ENCODE measurements around the gene MGMT. TPM values are rescaled to one million over a fixed set of nuclear protein-coding genes. Genes with fewer than 3 reads are reported as not detected.

Gene MGMT
- total RNA-seq, 3 donors from 2014 or later = 34.1 to 57.8 (median 46.7) TPM

GRCh38 chr10:129764011-129764900 is 297.2 kb downstream of the MGMT start:
- peak; percentile 4 to 24 for DNase-seq (ENCODE audit: low spot score in 2 of 2)
- no peak overlapping the region for H3K4me3 ChIP-seq
- H3K36me3 ChIP-seq = no peaks in the 10 kb centered on the region
- no peaks in the 10 kb centered on the region for H3K27me3 ChIP-seq
- TF ChIP-seq CTCF (IDR thresholded peaks at IDR 0.05) = no peak
- TF ChIP-seq POLR2A (IDR thresholded peaks at IDR 0.05) = no peak
- no peak for TF ChIP-seq POLR2AphosphoS5 (IDR thresholded peaks at IDR 0.05)
- H3K4me1 ChIP-seq = no peaks in the 10 kb centered on the region
- H3K27ac ChIP-seq = no peak overlapping the region
- no peaks in the 10 kb centered on the region for H3K9me3 ChIP-seq
- intact Hi-C loops (cut with DNase I; ENCODE audit: low total_unique reads) = no loop called here

- DNase-seq (ENCODE audit: low spot score in 2 of 2) = no peak
- H3K36me3 ChIP-seq = no peaks in the 10 kb centered on the region
- intact Hi-C loops (cut with DNase I; ENCODE audit: low total_unique reads) = no loop called here
Measured at GRCh38 chr10:129764901-129765663, 298.0 kb downstream of the MGMT start.

GRCh38 chr10:129765664-129766550 is 298.9 kb downstream of the MGMT start:
- Histone ChIP-seq H3K36me3 (no peaks in the 10 kb centered on the region), H3K9me3 (no peaks in the 10 kb centered on the region), H3K4me1 (no peaks in the 10 kb centered on the region), H3K27me3 (no peaks in the 10 kb centered on the region), H3K27ac (no peak overlapping the region), H3K4me3 (no peak overlapping the region)
- peak; percentile 11 to 47 for DNase-seq (ENCODE audit: low spot score in 2 of 2)
- intact Hi-C loops (cut with DNase I; ENCODE audit: low total_unique reads) = no loop called here
- no peak for TF ChIP-seq POLR2A (IDR thresholded peaks at IDR 0.05)
- TF ChIP-seq CTCF (IDR thresholded peaks at IDR 0.05) = no peak
- no peak for TF ChIP-seq POLR2AphosphoS5 (IDR thresholded peaks at IDR 0.05)

More at GRCh38 chr10:129764901-129765663, 298.0 kb downstream of the MGMT start:
- Histone ChIP-seq H3K27me3 (no peaks in the 10 kb centered on the region), H3K4me3 (no peak overlapping the region), H3K4me1 (no peaks in the 10 kb centered on the region), H3K27ac (no peak overlapping the region), H3K9me3 (no peaks in the 10 kb centered on the region)
- no peak for TF ChIP-seq CTCF (IDR thresholded peaks at IDR 0.05)
- no peak for TF ChIP-seq POLR2A (IDR thresholded peaks at IDR 0.05)
- TF ChIP-seq POLR2AphosphoS5 (IDR thresholded peaks at IDR 0.05) = no peak

- H3K36me3 ChIP-seq = no peaks in the 10 kb centered on the region
- TF ChIP-seq POLR2A (IDR thresholded peaks at IDR 0.05) (no peak), POLR2AphosphoS5 (IDR thresholded peaks at IDR 0.05) (no peak), CTCF (IDR thresholded peaks at IDR 0.05) (no peak)
- H3K4me3 ChIP-seq = no peak overlapping the region
- peak; percentile 10 to 46 for DNase-seq (ENCODE audit: low spot score in 2 of 2)
- H3K27me3 ChIP-seq = no peaks in the 10 kb centered on the region
- H3K27ac ChIP-seq = no peak overlapping the region
- intact Hi-C loops (cut with DNase I; ENCODE audit: low total_unique reads) = no loop called here
- no peaks in the 10 kb centered on the region for H3K4me1 ChIP-seq
- no peaks in the 10 kb centered on the region for H3K9me3 ChIP-seq
Measured at GRCh38 chr10:129766611-129767550, 299.8 kb downstream of the MGMT start.
